HepG2 (cell line): ENCODE results near the gene MORN5. TPM values are rescaled to one million over a fixed set of nuclear protein-coding genes. Genes with fewer than 3 reads are reported as not detected.

Experiments used
- EP300 ChIP-seq, 3 experiments: sonication (generic) in 1 of 3; formaldehyde crosslinking in 1 of 3; IDR thresholded peaks; 2 replicates each; pipeline versions ENCODE4 v1.5.1 to v1.6.1; 2011 to 2020; ENCODE audit warnings: low read depth in 2 of 3, low read length in 2 of 3, borderline replicate concordance in 1 of 3, improper control_type of control experiment in 1 of 3, mild to moderate bottlenecking in 1 of 3, missing genetic modification reagents in 1 of 3, moderate library complexity in 1 of 3
- GABPB1 ChIP-seq: IDR thresholded peaks from 2 replicates; pipeline ENCODE4 v1.6.1; 2016; ENCODE audit warnings: mild to moderate bottlenecking, missing genetic modification reagents, moderate library complexity, missing compliant biosample characterization
- HMGXB3 ChIP-seq: sonication (generic); formaldehyde crosslinking; IDR thresholded peaks from 2 replicates; pipeline ENCODE4 v1.4.0; 2020; ENCODE audit warnings: missing genetic modification reagents, borderline replicate concordance
- NCOR1 ChIP-seq: fragments of 200-600 bp; sonication (generic); IDR thresholded peaks from 2 replicates; pipeline ENCODE4 v1.7.0; 2017; ENCODE audit warnings: antibody characterized with exemption, low read length, borderline replicate concordance
- SMAD9 ChIP-seq: sonication (generic); formaldehyde crosslinking; IDR thresholded peaks from 2 replicates; pipeline ENCODE4 v1.5.1; 2020; ENCODE audit warnings: mild to moderate bottlenecking, missing genetic modification reagents
- SNAPC4 ChIP-seq: sonication (generic); formaldehyde crosslinking; IDR thresholded peaks from 2 replicates; pipeline ENCODE4 v1.4.0; 2020; ENCODE audit warnings: mild to moderate bottlenecking, missing genetic modification reagents
- STAT5B ChIP-seq: sonication (generic); formaldehyde crosslinking; IDR thresholded peaks from 2 replicates; pipeline ENCODE4 v1.4.0; 2020; ENCODE audit warnings: missing genetic modification reagents
- ZHX2 ChIP-seq, 2 experiments: sonication (generic) in 1 of 2; formaldehyde crosslinking in 1 of 2; IDR thresholded peaks; 2 replicates each; pipeline versions ENCODE4 v1.6.1 to v1.9.0; 2014 to 2022; ENCODE audit warnings: antibody characterized with exemption in 1 of 2, borderline replicate concordance in 1 of 2, inconsistent platforms in 1 of 2, low read depth in 1 of 2, missing genetic modification reagents in 1 of 2
- ZKSCAN8 ChIP-seq: IDR thresholded peaks from 2 replicates; pipeline ENCODE4 v1.6.1; 2016; ENCODE audit warnings: borderline replicate concordance, missing genetic modification reagents, missing compliant biosample characterization
- ZNF607 ChIP-seq: sonication (generic); formaldehyde crosslinking; IDR thresholded peaks from 2 replicates; pipeline ENCODE4 v1.5.1; 2020; ENCODE audit warnings: missing genetic modification reagents, mild to moderate bottlenecking, borderline replicate concordance
- polyA plus RNA-seq, 8 experiments: library from polyadenylated mRNA; depleted of rRNA in 3 of 8; stranded (reverse) in 7 of 8; unstranded in 1 of 8; fragments of >200 nt; fragmentation: Illumina TruSeq in 4 of 8; extraction: Trizol in 4 of 8; gene quantifications; 2 replicates each; pipeline versions ENCODE4 v1.2.1 to v1.2.3, GENCODE V29; 2011 to 2016; ENCODE audit warnings: low read depth in 4 of 8, missing spikeins in 1 of 8, mixed read lengths in 1 of 8; ENCODE audit not compliant: insufficient read depth in 1 of 8
- total RNA-seq, 5 experiments: library from RNA; depleted of rRNA; stranded (reverse); fragments of >200 nt; fragmentation: Illumina TruSeq; extraction: Trizol; gene quantifications; 2 replicates each; pipeline ENCODE4 v1.2.3, GENCODE V29; 2016; ENCODE audit warnings: low read depth in 1 of 5

The MORN5 gene
- total and polyA plus RNA-seq, 2 of the 13 experiments (the other 11 are each of a cell fraction or from before 2014, with no cell fraction given) = not detected

GRCh38 chr9:122213589-122214413, 54.1 kb downstream of the MORN5 start (continued):
- TF ChIP-seq ZHX2 (IDR thresholded peaks at IDR 0.05; ENCODE audit: low read depth) (no peak), ZHX2 (CRISPR knock-in tag; IDR thresholded peaks at IDR 0.05; ENCODE audit: borderline replicate concordance) (0 out of 2 replicates have a peak, but pooled peaks have one; percentile 35), ZKSCAN8 (CRISPR knock-in tag) (no peak), GABPB1 (CRISPR knock-in tag) (peak; percentile 81; the same call in 1 of the 2 replicates), SMAD9 (CRISPR knock-in tag) (no peak), NCOR1 (no peak), EP300 (IDR thresholded peaks at IDR 0.05; ENCODE audit: low read depth in 2 of 2, low read length in 2 of 2) (no peak), EP300 (CRISPR knock-in tag; IDR thresholded peaks at IDR 0.05; ENCODE audit: borderline replicate concordance) (no peak), STAT5B (no peak), SNAPC4 (CRISPR knock-in tag) (no peak), ZNF607 (CRISPR knock-in tag) (peak; percentile 88), HMGXB3 (CRISPR knock-in tag) (no peak)
